Stimulated activated CD4-positive, alpha-beta T cell treated with anti-CD3 and anti-CD28 coated beads, Interleukin-12 subunit alpha, Interleukin-12 subunit beta, amount 100 ng/mL, for 48 hours (primary cell): ENCODE results near the gene TNS3.

ENCODE experiments used
- DNase-seq, 3 donors: peaks; one replicate each; pipeline ENCODE4 v3.0.0-alpha.2; 2020; ENCODE audit warnings: low read depth in 2 of 3, low spot score in 1 of 3

The TNS3 gene

DNA sequence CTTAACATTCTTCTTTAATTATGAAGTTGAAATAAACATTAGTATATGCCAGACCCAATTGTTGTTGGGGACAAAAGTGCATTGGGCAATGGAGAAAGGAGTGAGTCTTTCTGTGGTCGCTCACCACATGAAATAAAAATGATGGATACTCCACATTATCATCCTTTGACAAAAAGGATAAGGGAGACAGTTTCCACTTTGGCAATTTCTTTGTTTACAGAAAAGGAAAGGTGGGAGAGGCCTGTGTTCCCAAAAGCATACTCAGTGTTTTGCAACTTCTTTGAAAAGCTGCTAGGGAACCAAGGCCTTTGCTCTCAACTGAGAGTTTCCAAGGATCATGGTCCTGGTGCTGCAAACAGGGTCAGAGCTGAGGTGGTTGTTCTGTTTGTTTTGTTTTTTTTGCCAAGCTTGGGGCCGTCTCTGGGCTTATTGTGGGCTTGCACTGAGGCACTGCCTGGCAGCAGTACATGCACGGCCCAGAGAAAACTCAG, 341.9 kb downstream of the TNS3 start:
- DNase-seq, result no peak

GRCh38 chr7:47239034-47239433, 342.9 kb downstream of the TNS3 start:
- DNase-seq, result no peak

DNA sequence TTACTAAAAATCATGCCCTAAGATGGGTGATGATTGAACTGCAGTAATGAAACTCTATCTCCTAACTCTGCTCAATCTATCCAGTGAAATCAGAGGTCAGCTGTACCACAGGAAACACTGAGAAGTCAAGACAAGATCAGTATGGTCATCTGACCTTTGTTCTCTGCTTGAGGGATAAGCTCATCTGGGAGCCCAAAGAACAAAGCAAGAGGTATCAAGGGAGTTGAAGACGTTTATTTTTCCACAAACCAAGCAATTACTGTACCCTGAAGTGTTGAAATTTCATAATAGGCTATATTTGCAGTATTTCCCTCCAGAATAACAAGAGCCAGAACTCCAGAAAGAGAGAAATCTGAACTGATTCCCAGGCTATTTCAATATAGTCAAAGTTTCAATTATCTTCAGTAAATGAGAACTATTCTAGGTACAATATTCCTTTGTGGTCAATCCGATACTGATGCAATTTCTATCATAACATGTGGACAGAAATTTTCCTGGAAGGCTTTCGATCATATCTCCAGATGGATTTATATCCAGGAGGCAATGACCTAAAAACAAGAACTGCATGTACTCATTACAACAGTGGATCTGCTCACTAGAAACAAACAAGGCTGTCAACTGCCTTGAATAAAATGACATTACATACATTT, 345.3 kb downstream of the TNS3 start:
- DNase-seq, result no peak

GRCh38 chr7:47233996-47234395, 347.9 kb downstream of the TNS3 start:
- no peak for DNase-seq

DNA sequence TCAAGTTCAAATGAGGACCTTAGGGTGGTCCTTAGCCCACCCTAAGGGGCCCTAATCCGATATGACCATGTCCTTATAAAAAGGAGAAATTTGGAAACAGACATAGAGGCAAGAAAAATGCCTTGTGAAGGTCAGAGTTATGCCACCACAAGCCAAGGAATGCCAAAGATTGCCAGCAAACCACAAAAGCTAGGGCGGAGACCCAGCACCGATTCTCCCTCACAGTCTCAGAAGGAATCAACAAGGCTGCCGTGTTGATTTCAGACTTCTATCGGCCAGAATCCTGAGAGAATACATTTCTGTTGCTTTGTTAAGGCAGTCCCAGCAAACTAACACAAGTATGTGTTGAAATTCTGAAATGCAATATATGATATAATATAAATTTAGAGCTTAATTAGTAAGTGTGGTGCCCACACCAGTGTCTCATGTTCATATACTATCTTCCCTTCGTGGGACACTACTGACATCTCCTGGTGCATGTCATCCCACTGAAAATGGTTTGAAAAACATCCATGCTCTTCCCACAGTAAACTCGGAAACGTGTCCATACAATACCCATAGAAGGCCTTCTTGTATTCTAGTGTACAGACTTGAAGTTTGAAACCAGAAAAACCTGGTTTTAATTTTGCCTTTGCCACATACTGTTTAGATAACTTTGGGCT, 349.0 kb downstream of the TNS3 start:
- no peak for DNase-seq

- DNase-seq, result no peak
These were observed 350.3 kb downstream of the TNS3 start for GRCh38 chr7:47231627-47232026.

DNA sequence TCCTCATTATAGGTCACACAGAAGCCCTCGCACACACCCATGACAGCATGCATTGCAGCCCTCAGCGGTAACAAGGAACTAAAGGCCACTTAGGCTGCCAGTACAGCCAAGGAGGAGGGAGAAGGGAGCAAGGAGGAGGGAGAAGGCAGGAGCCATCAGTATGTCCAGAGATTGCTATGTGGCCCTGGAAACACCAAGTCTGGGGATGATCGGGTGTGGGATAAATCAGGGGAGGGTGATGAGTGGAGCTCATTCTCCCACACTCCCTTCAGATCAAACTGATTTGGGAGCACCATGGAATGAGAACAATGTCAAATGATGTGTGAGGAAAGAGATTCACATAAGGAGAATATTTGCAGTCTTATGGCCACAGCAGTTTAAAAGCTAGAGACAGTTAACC, 350.9 kb downstream of the TNS3 start:
- DNase-seq, result no peak

DNA sequence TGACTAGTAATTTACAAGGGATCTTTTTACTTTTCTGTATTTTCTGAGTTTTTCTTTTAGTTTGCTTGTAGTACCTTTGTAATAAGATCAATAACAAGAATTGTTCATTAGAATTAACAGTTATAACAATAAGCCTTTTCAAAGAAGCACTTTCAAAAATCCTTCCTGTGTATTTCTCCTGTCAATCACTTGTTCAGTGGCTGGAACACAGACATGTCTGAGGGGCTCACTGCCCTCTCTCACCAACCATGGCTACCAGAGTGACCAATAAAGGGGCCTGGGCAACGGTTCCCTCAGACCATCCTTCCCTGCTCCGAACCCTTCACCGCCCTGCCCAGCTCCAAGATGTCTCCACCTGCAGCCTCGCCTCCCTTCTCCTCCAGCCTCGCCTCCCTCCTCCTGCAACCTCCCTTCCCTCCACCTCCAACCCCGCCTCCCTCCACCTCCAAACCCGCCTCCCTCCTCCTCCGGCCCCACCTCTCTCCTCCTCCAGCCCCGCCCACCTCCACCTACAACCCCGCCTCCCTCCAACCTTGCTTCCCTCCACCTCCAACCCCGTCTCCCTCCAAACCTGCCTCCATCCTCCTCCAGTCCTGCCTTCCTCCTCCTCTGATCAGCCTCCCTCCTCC, 353.4 kb downstream of the TNS3 start:
- DNase-seq, result no peak

GRCh38 chr7:47227762-47228177, 354.1 kb downstream of the TNS3 start:
- DNase-seq, result no peak

DNA sequence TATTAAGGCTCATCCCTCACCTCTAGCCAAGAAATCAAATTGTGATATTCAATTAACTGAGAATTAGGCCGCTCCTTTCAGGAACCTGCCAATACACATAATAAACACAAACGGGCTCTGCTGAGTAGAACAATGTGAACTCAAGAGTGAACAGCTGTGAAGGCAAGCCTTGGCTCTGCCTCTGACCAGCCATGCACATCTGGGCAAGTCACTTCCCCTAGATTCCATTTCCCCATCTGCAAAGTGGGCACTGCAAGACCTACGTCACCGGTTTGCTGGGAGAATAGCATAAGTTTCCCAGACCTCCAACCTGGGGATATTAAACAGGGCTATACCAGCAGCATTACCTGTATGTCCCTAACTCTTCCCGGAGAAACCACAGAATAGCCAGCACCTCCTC, 355.2 kb downstream of the TNS3 start:
- DNase-seq, result no peak

DNA sequence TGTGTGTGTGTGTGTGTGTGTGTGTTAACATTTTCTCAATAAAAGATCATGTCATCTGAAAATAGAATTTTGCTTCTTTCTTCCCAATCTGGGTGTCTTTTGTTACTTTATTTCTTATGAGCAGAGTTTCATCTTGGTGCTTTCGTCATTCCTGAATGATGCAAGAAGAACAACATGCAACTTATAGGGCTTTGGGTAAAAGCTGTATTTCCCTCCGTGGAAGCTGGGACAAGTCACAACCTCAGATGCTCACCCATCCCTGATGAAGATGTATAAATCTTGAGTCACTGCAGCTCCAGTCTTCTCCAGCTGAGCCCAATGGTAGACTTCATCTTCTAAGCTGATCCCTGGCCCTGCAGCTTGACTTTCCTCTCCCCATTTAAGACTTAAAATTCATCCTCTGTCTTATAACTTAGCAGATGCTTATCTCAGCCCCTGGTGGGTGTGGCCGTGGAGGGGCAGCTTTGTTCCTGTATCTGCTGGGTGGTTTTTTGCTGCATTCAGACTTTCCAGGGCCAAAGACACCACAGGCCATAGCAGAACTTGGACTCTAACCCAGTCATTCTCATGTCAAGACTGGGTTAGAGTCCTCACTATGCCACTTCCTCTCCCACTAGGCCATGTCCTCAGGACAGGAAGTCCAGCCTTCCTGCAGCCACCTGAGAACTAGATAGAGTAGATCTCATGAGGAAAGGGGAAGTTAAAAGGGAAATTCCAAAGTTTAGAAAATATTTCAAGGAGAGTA, 356.4 kb downstream of the TNS3 start:
- no peak for DNase-seq
